ENCODE results near the gene LRRC7.
A peak's percentile ranks its signal among the peaks of the same experiment; 100 is the strongest.
"Not testable (repeated sequence)": the region's sequence is repeated elsewhere in the genome, so short reads cannot be mapped to it uniquely, and the experiment has no call there.

The LRRC7 gene

GRCh38 chr1:70038025-70038424 is 470.3 kb downstream of the LRRC7 start:
- TF ChIP-seq, protein P1, sequence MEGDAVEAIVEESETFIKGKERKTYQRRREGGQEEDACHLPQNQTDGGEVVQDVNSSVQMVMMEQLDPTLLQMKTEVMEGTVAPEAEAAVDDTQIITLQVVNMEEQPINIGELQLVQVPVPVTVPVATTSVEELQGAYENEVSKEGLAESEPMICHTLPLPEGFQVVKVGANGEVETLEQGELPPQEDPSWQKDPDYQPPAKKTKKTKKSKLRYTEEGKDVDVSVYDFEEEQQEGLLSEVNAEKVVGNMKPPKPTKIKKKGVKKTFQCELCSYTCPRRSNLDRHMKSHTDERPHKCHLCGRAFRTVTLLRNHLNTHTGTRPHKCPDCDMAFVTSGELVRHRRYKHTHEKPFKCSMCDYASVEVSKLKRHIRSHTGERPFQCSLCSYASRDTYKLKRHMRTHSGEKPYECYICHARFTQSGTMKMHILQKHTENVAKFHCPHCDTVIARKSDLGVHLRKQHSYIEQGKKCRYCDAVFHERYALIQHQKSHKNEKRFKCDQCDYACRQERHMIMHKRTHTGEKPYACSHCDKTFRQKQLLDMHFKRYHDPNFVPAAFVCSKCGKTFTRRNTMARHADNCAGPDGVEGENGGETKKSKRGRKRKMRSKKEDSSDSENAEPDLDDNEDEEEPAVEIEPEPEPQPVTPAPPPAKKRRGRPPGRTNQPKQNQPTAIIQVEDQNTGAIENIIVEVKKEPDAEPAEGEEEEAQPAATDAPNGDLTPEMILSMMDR (conservative IDR thresholded peaks at IDR 0.05; ENCODE audit: low read depth, low read length) = no peak
- no peak overlapping the region for H3K4me3 ChIP-seq (ENCODE audit: low read length)

GRCh38 chr1:70039485-70039884 is 471.8 kb downstream of the LRRC7 start:
- H3K4me3 ChIP-seq (ENCODE audit: low read length) = no peak overlapping the region
- TF ChIP-seq, protein P1 (conservative IDR thresholded peaks at IDR 0.05; ENCODE audit: low read depth, low read length) = no peak
- DNase-seq (ENCODE audit: low read depth) = no peak

More at GRCh38 chr1:70038025-70038424, 470.3 kb downstream of the LRRC7 start:
- DNase-seq (ENCODE audit: low read depth) = no peak

GRCh38 chr1:70041317-70042045 is 473.8 kb downstream of the LRRC7 start:
- no peak for DNase-seq (ENCODE audit: low read depth)
- no peak overlapping the region for H3K4me3 ChIP-seq (ENCODE audit: low read length)
- TF ChIP-seq, protein P1 (conservative IDR thresholded peaks at IDR 0.05; ENCODE audit: low read depth, low read length) = no peak

DNA sequence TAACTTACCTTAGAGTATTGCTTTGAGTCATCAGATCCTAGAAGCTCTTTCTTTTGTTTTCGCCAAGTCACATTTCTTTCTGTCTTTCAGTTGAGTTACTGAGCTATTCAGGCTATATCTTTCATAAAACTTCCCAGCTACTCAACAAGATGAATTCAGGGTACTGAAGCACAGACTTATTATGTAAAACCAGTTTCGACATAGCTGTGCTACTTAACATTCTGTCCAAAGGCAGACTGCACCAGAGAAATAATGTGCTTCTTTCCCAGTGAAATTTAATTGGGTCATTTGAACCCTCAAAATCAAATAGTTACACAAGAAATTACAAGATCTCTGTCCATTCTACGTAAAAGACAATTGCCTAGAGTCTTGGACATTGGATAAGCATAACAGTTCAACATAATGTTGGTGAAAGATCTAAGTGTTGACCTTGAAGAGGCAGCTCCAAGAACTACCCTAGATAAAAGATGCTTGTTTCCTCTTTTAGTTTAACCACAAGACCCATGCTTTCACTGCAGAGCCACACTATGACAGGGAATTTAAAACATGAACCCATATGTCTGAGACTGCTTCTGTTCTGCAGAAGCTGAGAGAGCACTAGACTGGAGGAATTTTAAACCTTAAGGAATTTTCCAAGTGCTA is 474.5 kb downstream of the LRRC7 start:
- TF ChIP-seq, protein P1 (conservative IDR thresholded peaks at IDR 0.05; ENCODE audit: low read depth, low read length) = no peak
- no peak overlapping the region for H3K4me3 ChIP-seq (ENCODE audit: low read length)
- DNase-seq (ENCODE audit: low read depth) = no peak

- TF ChIP-seq, protein P1 (conservative IDR thresholded peaks at IDR 0.05; ENCODE audit: low read depth, low read length) = no peak
- DNase-seq (ENCODE audit: low read depth) = peak; percentile 91
- H3K4me3 ChIP-seq (ENCODE audit: low read length) = no peak overlapping the region
Observed at GRCh38 chr1:70043804-70044203, 476.1 kb downstream of the LRRC7 start.

DNA sequence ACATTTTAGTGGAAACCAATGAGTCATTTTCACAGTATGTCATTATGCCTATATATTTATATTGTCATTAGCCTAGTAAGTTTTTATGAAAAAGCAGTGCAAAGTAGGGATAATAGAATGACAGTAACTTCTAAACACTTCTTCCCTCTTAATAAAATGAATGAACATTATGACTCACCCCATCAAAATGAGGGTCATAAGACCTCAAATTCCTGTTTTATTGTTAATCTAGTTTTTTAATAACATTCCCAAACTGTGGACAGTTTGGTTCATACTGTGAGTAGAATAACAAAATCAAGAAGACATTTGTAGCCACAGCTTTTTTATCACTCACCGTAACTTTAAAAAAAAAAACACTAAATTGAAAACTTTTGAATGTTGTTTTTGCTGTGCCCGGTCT is 477.1 kb downstream of the LRRC7 start:
- DNase-seq (ENCODE audit: low read depth) = peak; percentile 21
- no peak overlapping the region for H3K4me3 ChIP-seq (ENCODE audit: low read length)

DNA sequence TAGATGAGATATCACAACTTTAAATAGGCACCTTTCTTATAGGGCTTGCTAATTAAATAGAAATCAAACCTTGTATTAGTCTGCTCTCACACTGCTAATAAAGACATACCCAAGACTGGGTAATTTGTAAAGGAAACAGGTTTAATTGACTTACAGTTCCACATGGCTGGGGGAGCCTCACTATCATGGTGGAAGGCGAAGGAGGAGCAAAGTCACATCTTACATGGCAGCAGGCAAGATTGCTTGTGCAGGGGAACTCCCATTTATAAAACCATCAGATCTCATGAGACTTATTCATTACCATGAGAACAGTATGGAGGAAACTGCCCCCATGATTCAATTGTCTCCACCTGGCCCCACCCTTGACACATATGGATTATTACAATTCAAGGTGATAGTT is 477.9 kb downstream of the LRRC7 start:
- DNase-seq (ENCODE audit: low read depth); H3K4me3 ChIP-seq (ENCODE audit: low read length): not testable (repeated sequence)

More for the DNA sequence above, 477.1 kb downstream of the LRRC7 start:
- TF ChIP-seq, protein P1 (conservative IDR thresholded peaks at IDR 0.05; ENCODE audit: low read depth, low read length) = no peak
